Prostate gland (tissue), 2 donors: ENCODE results near the gene MGST1.

ENCODE experiments used
- POLR2A ChIP-seq: fragments of 450-650 bp; IDR thresholded peaks from one replicate; pipeline ENCODE4 v1.6.1; 2016; ENCODE audit warnings: antibody characterized with exemption, mild to moderate bottlenecking
- TF ChIP-seq, protein P1 (sequence below), 4 experiments: fragments of 200-600 bp in 2 of 4; fragments of 450-650 bp in 2 of 4; sonication (generic) in 2 of 4; IDR thresholded peaks; 1 replicate in 3 of 4; 2 replicates in 1 of 4; pipeline ENCODE4 v1.5.1; 2016 to 2019; ENCODE audit warnings: antibody characterized with exemption in 4 of 4, mild to moderate bottlenecking in 2 of 4, moderate library complexity in 2 of 4

DNA sequence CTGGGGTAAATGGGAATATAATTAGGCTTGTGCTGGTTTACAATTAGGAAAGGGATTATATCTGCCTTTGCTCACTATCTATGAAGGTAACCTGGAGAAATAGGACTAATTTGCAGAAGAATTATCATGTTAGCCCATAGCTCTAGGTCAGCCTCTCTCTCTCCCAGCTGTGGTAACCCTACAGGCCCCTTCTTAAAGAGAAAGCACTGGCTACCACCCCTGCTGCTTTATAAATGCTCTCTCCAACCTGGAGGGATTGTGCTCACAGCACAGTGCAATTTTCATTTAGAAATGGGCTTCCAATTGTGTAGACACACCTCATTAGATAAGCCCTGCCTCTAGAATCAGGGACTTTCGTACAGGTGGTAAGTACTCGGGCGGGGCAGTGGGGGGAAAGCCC, 22.7 kb upstream of the MGST1 start:
- TF ChIP-seq, protein P1, sequence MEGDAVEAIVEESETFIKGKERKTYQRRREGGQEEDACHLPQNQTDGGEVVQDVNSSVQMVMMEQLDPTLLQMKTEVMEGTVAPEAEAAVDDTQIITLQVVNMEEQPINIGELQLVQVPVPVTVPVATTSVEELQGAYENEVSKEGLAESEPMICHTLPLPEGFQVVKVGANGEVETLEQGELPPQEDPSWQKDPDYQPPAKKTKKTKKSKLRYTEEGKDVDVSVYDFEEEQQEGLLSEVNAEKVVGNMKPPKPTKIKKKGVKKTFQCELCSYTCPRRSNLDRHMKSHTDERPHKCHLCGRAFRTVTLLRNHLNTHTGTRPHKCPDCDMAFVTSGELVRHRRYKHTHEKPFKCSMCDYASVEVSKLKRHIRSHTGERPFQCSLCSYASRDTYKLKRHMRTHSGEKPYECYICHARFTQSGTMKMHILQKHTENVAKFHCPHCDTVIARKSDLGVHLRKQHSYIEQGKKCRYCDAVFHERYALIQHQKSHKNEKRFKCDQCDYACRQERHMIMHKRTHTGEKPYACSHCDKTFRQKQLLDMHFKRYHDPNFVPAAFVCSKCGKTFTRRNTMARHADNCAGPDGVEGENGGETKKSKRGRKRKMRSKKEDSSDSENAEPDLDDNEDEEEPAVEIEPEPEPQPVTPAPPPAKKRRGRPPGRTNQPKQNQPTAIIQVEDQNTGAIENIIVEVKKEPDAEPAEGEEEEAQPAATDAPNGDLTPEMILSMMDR (IDR thresholded peaks at IDR 0.05), result no peak
- no peak for TF ChIP-seq POLR2A
